AG08395 (cell line): ENCODE measurements around the gene FOXK2.
A peak's percentile ranks its signal among the peaks of the same experiment; 100 is the strongest.
"Not testable (repeated sequence)": the region's sequence is repeated elsewhere in the genome, so short reads cannot be mapped to it uniquely, and the experiment has no call there.

Source experiments
- DNase-seq: peaks from one replicate; pipeline ENCODE4 v3.0.0; 2012; ENCODE audit warnings: mixed read lengths, low spot score

The FOXK2 gene

DNA sequence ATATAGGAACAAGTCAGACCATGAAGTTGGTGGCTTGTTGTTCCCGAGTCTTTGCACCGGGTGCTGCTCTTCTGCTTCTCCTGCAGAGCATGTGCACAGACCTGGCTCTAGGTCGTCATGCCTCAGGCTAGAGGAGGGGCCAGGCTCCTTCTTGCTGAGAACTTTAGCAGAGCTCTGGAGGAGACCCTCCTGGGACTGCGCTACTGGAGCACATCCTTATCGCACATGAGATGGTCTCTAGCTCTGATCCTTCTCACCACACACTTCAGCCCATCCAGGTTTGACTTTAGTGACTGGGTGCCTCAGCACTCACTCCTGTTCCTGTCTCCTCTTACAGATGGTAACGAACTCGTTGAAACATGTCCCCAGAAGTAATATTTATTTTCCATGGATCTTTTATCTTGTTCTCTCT is 14.9 kb downstream of the FOXK2 start:
- DNase-seq = no peak

DNA sequence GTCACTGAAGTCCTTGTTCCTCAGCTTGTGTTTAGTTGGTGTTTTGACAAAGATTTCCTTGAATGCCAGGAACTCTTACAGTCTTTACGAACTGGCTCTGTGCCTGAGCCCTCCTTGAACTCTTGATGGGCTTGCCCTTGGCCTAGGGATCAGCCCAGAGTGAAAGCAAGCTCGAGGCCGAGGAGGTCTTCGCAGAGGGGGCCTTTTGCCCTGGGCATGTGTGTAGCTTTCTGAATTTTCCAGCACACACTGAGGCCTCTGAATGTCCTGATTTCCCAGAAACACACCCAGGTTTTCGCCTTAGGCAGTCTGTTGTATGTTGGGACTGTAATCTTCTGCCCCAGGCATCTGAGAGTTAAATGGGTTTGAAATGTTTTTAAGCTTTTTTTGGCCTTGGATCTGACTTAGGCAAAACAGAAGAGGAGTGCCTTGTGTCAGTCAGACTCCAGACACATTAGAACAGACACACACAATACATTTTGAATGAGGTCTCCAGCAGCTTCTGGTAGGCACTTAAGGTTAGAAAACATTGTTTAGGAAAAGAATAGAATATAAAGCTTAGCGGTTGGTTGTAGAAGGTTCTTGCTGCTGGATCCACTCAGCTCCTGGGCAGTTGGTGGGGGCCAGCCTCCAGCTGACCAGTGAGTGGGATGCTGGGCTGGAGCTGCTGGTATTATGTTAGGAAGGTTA is 17.1 kb downstream of the FOXK2 start:
- DNase-seq = peak; percentile 30

DNA sequence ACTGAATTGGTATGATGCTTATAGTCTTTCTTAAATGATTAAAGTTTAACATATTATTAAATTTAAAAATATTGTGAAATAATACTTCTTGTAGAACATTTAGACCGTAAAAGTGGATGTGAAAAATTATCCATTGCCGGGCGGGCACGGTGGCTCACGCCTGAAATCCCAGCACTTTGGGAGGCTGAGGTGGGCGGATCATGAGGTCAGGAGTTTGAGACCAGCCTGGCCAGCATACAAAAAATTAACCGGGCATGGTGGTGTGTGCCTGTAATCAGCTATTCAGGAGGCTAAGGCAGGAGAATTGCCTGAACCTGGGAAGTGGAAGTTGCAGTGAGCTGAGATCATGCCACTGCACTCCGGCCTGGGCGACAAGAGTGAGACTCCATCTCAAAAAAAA is 17.7 kb downstream of the FOXK2 start:
- not testable (repeated sequence) for DNase-seq

DNA sequence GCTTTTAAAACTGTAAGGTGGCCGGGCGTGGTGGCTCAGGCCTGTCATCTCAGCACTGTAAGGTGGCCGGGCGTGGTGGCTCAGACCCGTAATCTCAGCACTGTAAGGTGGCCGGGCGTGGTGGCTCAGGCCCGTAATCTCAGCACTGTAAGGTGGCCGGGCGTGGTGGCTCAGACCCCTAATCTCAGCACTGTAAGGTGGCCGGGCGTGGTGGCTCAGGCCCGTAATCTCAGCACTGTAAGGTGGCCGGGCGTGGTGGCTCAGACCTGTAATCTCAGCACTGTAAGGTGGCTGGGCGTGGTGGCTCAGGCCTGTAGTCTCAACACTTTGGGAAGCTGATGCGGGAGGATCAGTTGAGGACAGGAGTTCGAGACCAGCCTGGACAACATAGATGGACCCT is 19.5 kb downstream of the FOXK2 start:
- not testable (repeated sequence) for DNase-seq

DNA sequence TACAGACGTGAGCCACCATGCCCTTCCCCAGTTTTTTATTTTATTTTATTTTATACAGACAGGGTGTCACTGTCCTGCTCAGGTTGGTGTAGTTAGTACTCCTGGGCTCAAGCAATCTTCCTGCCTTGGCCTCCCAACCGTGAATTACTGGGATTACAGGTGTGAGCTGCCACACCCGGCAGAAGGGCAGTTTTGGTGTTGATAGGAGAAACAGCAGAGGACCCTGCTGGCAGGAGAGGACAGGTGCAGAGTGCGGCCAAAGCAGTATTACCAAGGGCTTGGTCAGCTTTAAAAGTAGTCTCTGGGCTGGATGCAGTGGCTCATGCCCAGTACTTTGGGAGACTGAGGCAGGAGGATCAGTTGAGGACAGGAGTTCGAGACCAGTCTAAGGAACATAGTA is 22.9 kb downstream of the FOXK2 start:
- no peak for DNase-seq

DNA sequence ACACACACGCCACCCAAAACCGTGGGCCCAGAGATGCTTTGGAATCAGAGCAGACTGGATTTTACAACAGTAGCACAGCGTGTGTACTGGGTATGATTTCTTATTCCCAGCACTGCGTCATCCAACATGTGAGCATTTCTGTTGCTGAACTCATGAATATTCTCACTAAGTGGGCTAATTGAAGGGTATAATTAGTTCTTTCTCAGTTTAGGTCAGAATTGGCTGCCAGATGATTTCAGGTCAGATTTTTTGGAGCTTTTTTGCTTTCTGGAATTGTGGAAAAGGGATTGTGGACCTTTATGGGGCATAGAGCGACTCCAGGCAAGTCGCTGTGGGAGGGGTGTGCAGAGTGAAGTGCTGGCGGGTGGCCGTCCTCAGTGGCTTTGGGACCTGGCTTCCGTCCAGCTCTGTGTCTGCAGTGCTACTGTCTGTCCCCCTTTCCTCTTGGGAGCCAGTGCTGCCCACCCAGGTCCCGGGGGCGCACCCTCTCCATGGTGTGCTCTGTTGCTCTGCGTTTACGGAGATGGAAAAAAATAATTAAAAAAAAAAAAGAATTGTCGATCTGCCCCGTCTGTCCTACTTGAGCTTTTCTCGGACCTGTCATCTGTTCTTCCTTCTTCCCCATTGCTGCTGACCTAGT is 25.0 kb downstream of the FOXK2 start:
- DNase-seq = no peak

DNA sequence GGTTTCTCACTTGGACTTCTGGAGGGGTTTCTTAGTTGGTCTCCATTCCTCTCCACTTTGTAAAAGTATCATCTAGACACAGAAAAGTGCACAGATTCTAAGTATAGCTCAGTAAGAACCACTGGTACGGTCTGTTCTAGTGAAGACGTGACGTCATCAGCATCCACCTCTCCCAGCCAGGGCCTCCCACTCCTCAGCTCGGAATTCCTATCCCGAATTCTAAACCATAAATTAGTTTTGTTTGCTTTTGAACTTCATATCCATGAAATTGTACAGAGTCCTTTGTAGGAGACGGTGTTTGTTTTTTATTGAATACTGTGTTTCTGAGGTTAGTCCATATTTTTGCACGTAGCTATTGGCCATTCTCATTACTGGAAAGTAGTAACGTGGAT is 25.5 kb downstream of the FOXK2 start:
- DNase-seq = no peak

DNA sequence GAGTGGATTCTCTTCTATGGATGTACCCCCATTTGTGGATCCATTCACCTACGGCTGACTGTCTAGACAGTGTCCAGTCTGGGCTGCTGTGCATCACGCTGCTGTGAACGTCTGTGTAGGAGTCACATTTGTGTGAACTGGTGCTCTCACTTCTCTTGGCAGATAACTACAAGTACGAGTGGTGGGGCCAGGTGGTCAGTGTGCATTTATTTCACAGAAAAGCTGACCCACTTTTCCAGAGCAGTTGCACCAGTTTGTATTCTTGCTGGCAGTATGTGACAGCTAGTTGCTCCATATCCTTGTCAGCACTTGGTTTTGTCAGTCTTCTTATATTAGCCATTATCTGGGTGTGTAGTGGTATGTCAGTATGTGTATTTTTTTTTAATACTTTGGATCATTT is 28.4 kb downstream of the FOXK2 start:
- DNase-seq = no peak

DNA sequence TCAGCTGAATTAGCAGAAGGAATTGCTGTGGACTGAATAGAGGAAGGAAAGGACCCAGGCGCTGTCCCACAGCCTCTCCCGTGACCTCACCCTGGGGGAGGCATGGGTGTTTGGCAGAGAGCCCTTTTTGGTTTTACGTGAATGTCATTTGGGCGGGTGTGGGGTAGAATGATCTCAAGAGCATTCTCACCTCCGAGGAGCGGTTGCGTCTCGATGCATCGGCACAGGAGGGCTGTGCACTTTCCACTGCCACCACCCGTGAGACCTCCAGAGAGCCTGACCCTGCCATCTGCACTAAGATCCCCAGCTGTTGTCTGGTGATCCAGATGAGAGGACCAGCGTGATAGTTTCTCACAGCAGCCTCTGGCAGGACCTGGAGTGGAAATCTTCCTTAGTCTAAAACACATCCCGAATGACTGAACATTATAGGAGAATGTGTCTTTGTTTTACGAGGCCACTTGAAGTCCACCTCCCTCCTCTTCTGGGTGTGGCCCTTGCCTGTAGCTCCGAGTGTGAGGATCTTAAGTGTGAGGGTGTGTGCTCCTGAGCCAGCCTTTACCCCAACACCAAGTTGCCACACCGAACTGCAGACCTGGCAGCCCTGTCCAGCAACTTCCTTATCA is 29.3 kb downstream of the FOXK2 start:
- DNase-seq = no peak

DNA sequence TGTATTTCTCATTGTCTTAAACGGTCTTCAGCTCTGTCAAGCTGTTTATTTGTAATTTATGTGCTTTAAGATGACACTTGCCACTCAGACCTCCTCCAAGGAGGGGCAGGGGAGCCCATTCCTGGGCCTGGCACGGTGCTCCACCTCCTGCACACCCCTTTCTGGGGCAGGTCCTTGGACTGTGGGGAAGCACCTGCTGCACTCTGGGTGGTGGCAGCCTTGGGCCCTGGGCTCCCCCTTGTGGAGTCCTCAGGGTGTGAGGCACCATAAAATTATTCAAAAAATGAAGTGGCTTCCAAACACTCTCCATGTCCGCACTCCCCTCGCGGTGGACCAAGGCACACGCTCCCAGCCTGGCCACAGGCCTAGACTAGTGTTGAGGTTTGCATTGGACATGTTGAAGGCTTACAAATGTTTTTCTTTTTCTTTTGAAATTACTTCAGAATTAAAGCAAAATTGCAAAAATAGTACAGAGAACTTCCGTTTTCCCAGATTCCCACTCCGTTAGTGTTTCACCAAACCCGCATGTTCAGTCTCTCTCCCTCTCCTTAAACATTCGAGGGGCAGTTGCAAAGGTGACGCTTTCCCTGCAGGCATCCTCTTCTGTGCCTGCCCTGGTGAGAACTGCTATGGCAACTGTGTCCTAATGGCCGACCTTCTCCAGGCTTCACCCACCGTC is 32.4 kb downstream of the FOXK2 start:
- DNase-seq = peak; percentile 91

DNA sequence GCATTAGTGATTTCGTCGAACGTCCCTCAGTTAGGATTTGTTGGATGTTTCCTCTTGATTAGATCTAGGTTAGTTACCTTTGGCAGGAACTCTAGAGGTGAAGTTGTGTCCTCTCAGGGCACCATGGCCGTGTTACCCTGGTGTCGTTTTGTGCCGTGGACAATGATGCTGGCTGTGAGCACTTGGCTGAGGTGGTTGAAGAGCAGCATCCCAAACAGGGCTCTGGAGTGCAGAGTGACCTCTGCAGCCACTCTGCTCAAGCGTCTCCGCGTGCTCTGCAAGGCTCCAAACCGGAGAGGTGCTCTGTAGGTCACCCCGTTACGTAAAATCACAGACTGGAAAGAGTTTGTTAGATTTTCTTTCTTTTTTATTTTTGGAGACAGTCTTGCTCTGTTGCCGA is 33.0 kb downstream of the FOXK2 start:
- no peak for DNase-seq

DNA sequence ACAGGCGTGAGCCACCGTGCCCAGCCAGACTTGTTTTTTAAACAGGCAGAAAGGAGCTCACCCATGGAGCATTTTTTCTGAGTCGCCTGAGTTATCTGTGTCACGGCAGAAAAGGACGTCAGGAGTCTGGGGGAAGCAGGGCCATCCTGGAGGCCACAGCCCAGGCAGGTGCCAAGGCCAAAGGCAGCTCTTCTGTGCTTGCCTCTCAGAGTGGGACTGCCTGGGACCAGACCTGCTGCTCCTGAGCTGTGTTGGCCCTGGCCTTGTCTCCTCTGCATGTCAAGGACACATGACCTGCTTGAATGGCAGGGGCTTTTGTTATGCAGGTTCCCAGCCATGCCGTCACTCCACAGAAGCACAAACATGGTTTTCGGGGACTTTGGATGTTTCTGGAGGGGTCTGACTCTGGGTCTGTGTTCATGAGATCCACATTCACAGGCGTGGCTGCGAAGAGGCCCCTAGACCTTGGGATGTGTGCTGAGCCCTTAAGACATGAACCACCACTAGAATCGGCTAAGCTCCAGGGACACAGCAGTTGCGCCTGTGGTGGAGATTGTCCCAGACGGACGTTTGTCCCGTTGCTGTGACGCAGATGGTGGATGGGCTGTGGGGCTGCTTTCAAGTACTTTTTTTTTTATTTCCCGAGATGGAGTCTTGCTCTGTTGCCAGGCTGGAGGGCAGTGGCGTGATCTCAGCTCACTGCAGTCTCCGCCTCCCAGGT is 33.8 kb downstream of the FOXK2 start:
- DNase-seq = no peak

DNA sequence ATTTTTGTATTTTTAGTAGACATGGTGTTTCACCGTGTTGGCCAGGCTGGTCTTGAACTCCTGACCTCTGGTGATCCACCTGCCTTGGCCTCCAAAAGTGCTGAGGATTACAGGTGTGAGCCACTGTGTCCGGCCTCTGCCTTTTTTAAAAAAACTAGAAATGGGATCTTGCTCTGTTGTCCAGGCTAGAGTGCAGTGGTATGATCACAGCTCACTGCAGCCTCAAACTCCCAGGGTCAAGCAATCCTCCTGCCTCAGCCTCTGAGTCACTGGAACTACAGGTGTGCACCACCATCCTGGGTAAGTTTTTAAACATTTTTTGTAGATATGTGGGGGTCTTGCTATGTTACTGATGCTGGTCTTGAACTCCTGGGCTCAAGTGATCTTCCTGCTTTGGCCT is 38.0 kb downstream of the FOXK2 start:
- DNase-seq = not testable (repeated sequence)

DNA sequence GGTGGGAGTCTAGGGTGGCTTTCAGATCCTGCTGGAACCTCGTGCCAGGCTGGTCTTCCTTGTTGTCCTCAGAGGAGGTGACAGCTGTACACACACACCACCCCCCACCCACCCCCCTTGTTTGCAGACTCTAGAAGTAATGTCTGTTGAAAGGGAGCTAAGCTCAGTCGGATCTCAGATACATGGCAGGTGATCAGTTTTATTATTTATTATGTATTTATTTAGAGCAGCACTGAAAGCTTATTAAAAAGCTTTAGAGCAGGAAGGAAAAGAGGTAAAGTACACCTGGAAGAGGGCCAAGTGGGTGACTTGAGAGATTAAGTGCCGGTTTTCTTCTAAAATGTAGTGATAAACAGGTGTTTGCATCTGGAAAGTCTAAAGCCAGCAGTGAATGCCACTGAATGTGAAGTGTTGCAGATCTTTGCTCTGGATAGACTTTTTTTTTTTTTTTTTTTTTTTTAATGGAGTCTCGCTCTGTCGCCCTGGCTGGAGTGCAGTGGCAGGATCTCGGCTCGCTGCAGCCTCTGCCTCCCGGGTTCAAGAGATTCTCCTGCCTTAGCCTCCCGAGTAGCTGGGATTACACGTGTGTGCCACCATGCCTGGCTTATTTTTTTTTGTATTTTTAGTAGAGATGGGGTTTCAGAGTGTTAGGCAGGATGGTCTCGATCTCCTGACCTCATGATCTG is 40.2 kb downstream of the FOXK2 start:
- no peak for DNase-seq

DNA sequence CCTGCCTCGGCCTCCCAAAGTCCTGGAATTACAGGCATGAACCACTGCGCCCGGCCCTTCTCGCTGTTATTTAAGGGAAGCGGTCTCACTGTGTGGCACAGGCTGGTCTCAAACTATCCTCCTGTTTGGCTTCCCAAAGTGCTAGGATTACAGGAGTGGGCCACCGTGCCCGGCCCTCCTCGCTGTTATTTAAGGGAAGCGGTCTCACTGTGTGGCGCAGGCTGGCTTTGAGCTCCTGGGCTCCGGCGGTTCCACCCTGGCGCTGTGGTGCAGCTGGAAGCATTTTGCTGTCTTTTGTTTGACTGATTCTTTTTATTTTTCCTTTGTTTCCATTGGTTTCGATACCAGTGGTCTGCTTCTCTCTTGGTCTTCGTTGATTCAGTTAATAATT is 40.7 kb downstream of the FOXK2 start:
- DNase-seq = no peak

DNA sequence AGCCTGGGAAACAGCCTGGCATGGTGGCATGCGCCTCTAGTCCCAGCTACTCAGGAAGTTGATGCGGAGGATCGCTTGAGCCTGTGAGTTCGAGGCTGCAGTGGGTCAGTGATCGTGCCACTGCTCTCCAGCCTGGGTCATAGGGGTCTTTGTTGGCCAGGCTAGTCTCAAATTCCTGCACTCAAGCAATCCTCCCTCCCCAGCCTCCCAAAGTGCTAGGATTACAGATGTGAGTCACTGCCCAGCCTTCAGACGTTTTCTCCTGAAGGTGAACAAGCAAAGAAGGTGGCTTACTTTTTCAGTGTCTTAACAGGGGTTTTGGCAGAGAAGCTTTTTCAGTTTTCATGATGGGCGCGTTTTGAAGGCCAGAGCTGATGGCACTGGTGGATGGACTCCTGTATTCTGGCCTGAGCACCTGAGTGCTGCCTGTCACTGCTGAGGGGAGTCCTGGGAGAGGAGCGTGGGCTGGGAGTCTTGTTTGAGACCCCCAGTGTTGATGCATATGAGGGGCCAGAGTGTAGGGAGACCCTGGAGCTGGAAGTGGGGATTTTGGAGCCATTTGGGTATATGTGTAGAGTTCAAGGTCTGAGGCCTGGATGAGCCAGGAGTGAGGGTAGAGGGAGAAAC is 41.4 kb downstream of the FOXK2 start:
- no peak for DNase-seq

DNA sequence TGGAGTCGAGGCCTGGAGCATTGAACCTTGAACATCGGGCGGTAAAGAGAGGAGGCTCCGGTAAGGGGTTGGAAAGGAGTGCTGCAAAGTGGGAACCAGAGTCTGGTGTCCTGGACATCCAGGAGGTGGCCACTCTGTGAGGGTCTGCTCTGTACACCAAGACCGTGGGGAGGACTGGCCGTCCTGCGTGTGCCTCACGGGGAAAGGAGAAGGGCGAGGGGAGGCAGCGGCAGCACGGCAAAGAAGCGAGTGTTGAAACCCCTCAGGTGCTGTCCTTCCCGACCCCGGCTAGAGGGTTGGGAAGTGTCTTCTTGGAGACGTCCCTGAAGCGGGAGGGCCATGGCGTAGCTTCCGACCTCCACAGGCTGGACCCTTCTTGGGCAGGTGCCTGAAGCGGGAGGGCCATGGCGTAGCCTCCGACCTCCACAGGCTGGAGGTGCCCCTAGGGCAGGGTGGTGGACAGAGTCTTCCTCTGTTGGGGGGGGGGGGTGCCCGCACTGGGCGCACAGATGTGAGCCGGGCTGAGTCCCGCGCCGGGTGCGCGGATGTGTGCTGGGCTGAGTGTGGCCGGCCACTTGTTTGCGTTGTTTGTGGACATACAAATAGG is 42.0 kb downstream of the FOXK2 start:
- no peak for DNase-seq

DNA sequence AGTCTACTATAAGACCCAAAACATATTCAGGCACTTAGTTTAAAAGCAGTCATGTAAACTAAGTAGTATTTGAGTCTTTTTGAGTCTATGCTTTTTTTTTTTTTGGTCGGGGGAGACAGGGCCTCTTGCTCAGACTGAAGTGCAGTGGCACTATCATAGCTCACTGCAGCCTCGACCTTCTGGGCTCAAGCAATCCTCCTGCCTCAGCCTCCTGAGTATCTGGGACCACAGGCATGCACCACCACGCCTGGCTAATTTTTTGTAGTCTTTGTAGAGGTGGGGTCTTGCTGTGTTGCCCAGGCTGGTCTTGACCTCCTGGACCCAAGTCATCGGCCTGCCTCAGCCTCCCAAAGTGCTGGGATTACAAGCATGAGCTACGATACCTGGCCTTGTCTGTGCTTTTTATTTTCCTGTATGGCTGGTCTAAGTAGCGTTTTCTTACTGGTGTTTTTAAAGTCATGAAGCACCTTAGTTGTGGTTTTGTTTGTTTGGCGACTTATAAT is 43.2 kb downstream of the FOXK2 start:
- DNase-seq = not testable (repeated sequence)

DNA sequence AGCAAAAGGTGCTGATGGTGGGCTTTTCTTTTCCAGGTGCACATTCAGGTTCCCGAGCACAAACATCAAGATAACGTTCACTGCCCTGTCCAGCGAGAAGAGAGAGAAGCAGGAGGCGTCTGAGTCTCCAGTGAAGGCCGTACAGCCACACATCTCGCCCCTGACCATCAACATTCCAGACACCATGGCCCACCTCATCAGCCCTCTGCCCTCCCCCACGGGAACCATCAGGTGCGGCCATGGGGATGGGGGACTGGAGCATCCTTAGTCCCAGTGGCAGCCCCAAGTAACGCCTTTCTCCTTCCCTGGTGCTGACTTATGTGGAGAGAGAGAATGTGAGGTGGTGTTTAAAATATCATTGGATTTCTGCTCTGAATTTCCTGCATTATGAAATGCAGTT is 43.8 kb downstream of the FOXK2 start:
- no peak for DNase-seq

DNA sequence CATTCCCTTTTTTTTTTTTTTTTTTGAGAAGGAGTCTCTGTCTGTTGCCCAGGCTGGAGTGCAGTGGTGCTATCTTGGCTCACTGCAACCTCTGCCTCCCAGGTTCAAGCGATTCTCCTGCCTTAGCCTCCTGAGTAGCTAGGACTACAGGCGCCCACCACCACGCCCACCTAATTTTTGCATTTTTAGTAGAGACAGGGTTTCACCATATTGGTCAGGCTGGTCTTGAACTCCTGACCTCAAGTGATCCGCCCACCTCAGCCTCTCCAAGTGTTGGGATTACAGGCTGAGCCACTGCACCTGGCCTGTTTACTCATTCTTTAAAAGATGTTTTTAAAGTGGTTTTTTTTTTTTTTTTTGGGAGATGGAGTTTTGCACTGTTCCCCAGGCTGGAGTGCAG is 44.2 kb downstream of the FOXK2 start:
- not testable (repeated sequence) for DNase-seq

DNA sequence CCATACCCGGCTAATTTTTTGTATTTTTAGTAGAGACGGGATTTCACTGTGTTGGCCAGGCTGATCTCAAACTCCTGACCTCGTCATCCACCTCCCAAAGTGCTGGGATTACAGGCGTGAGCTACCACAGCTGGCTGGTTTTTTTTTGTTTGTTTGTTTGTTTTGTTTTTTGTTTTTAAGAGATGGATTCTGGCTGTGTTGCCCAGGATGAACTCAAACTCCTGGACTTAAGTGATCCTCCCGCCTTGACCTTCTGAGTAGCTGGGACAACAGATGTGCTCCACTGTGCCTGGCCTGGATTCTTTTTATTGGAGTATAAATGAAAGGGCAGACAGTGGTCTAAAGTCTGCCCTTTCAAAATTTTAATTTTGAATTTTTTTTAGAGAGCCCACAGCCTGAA is 44.7 kb downstream of the FOXK2 start:
- DNase-seq = no peak
